MCF 10A (cell line): ENCODE data around the gene NFATC4. TPM values are rescaled to one million over a fixed set of nuclear protein-coding genes. Genes with fewer than 3 reads are reported as not detected.

ENCODE experiments used
- BruUV-seq: library from RNA; stranded (reverse); fragments of 400-500 nt; replicated peaks from 2 replicates; lab custom pipeline; 2021; lab: Mats Ljungman, UMichigan
- CTCF ChIA-PET: fragments of 300-600 bp; sonication (Branson Sonifier 250); formaldehyde crosslinking; extraction: SDS; loops from one replicate; lab custom pipeline; 2021; ENCODE audit warnings: antibody characterized with exemption, inconsistent platforms; lab: Yijun Ruan, JAX
- POLR2A ChIA-PET: fragments of 300-600, 350-650 bp; sonication (Branson Sonifier 250); formaldehyde crosslinking; extraction: SDS; loops from one replicate; lab custom pipeline; 2020; ENCODE audit warnings: antibody characterized with exemption, inconsistent platforms; lab: Yijun Ruan, JAX
- DNase-seq: peaks from one replicate; pipeline ENCODE4 v3.0.0-alpha.2; 2018; ENCODE audit not compliant: unreplicated experiment
- H3K27ac Mint-ChIP-seq: one replicate; pipeline ENCODE4 v1.8.0; 2022; ENCODE audit warnings: mild to moderate bottlenecking, low read depth, mixed read lengths; ENCODE audit not compliant: unreplicated experiment
- H3K27me3 Mint-ChIP-seq: one replicate; pipeline ENCODE4 v1.8.0; 2022; ENCODE audit warnings: mixed read lengths; ENCODE audit not compliant: insufficient read depth, unreplicated experiment
- H3K36me3 Mint-ChIP-seq: one replicate; pipeline ENCODE4 v1.8.0; 2022; ENCODE audit warnings: mild to moderate bottlenecking, moderate library complexity, mixed read lengths; ENCODE audit not compliant: insufficient read depth, unreplicated experiment
- H3K4me1 Mint-ChIP-seq: one replicate; pipeline ENCODE4 v1.8.0; 2022; ENCODE audit warnings: mixed read lengths; ENCODE audit not compliant: insufficient read depth, unreplicated experiment
- H3K4me3 Mint-ChIP-seq: one replicate; pipeline ENCODE4 v1.8.0; 2022; ENCODE audit warnings: mild to moderate bottlenecking, moderate library complexity, mixed read lengths; ENCODE audit not compliant: unreplicated experiment
- H3K9me3 Mint-ChIP-seq: one replicate; pipeline ENCODE4 v1.8.0; 2022; ENCODE audit warnings: mixed read lengths; ENCODE audit not compliant: unreplicated experiment
- intact Hi-C: fragments of 100-400 bp; cut with micrococcal nuclease; formaldehyde crosslinking; loops from 2 replicates; pipeline ENCODE4 v1.14.1; 2022
- total RNA-seq: library from RNA; stranded (reverse); gene quantifications from 2 replicates; pipeline ENCODE4 v1.2.3, GENCODE V29; 2022
- TF ChIP-seq, protein P1 (sequence below): fragments of 200-600 bp; IDR thresholded peaks from one replicate; pipeline ENCODE4 v1.8.0; 2022; ENCODE audit warnings: antibody characterized with exemption, mild to moderate bottlenecking; ENCODE audit not compliant: unreplicated experiment

The NFATC4 gene
- total RNA-seq, 1 experiment from 2014 or later, result 0.23 TPM

DNA sequence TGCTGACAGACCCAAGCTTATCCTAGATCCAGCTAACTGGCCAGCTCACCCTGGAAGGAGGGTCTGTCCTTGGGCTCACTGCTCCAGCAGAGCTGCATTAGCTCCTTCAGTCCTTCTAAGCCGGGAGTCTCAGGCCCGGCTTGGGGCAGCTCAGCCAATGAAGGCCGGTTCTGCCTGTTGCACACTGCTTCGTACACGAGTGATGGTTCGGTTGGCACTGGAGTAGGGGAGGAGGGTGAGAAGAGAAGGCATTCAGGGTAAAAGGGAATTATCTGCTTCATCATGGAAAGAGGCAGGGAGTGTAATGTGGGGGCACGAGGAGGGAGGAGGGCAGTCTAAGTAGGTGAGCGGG, 30.2 kb upstream of the NFATC4 start:
- H3K36me3 Mint-ChIP-seq, result no peaks in the 10 kb centered on the region
- no peak for DNase-seq
- no TSS peak for BruUV-seq
- H3K9me3 Mint-ChIP-seq, result no peaks in the 10 kb centered on the region
- POLR2A ChIA-PET, result interaction anchor here (1.6 to 2.2 kb wide), 2 partner anchors 94 to 99 kb away, joined by 3 to 6 read pairs; no protein-coding TSS in a partner anchor
- CTCF ChIA-PET, result interaction anchor here (0.8 to 16.6 kb wide), 9 partner anchors 8 to 104 kb away, joined by 3 to 626 read pairs (median 4); partner anchors contain the start of genes CBLN3 and KHNYN
- H3K27me3 Mint-ChIP-seq, result peaks cover 11% of the 10 kb centered on the region
- H3K4me3 Mint-ChIP-seq, result no peak overlapping the region
- intact Hi-C loops, result no loop called here
- no peaks in the 10 kb centered on the region for H3K4me1 Mint-ChIP-seq
- TF ChIP-seq, protein P1, sequence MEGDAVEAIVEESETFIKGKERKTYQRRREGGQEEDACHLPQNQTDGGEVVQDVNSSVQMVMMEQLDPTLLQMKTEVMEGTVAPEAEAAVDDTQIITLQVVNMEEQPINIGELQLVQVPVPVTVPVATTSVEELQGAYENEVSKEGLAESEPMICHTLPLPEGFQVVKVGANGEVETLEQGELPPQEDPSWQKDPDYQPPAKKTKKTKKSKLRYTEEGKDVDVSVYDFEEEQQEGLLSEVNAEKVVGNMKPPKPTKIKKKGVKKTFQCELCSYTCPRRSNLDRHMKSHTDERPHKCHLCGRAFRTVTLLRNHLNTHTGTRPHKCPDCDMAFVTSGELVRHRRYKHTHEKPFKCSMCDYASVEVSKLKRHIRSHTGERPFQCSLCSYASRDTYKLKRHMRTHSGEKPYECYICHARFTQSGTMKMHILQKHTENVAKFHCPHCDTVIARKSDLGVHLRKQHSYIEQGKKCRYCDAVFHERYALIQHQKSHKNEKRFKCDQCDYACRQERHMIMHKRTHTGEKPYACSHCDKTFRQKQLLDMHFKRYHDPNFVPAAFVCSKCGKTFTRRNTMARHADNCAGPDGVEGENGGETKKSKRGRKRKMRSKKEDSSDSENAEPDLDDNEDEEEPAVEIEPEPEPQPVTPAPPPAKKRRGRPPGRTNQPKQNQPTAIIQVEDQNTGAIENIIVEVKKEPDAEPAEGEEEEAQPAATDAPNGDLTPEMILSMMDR, result no peak
- no peak overlapping the region for H3K27ac Mint-ChIP-seq

DNA sequence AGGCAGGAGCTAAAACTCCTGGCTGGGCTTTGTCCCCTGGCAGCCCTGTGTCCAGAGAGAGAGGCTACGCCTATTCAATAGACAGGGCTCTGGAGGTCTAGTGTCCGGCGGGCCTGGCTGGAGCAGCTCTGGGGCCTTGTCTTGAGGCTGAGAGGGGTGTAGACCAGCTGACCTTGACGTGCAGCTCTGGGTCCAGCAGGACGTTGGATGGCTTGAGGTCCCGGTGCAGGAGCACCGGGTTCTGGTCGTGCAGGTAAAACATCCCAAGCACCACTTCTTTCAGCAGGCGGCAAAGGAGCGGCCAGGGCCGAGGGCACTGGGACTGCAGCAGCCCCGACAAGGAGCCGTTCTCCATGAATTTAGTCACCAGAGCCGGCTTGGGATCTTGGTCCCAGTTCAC, 29.1 kb upstream of the NFATC4 start:
- POLR2A ChIA-PET, result no interaction called here
- no peaks in the 10 kb centered on the region for H3K9me3 Mint-ChIP-seq
- H3K4me3 Mint-ChIP-seq, result no peak overlapping the region
- H3K27me3 Mint-ChIP-seq, result peaks cover 16% of the 10 kb centered on the region
- H3K36me3 Mint-ChIP-seq, result no peaks in the 10 kb centered on the region
- H3K27ac Mint-ChIP-seq, result no peak overlapping the region
- intact Hi-C loops, result no loop called here
- DNase-seq, result no peak
- no peaks in the 10 kb centered on the region for H3K4me1 Mint-ChIP-seq
- CTCF ChIA-PET, result interaction anchor here (1.3 to 16.6 kb wide), 3 partner anchors 31 to 94 kb away, joined by 4 to 626 read pairs (median 4); partner anchors contain the start of genes CBLN3, CIDEB and KHNYN
- TF ChIP-seq, protein P1, result no peak
- BruUV-seq, result no TSS peak

DNA sequence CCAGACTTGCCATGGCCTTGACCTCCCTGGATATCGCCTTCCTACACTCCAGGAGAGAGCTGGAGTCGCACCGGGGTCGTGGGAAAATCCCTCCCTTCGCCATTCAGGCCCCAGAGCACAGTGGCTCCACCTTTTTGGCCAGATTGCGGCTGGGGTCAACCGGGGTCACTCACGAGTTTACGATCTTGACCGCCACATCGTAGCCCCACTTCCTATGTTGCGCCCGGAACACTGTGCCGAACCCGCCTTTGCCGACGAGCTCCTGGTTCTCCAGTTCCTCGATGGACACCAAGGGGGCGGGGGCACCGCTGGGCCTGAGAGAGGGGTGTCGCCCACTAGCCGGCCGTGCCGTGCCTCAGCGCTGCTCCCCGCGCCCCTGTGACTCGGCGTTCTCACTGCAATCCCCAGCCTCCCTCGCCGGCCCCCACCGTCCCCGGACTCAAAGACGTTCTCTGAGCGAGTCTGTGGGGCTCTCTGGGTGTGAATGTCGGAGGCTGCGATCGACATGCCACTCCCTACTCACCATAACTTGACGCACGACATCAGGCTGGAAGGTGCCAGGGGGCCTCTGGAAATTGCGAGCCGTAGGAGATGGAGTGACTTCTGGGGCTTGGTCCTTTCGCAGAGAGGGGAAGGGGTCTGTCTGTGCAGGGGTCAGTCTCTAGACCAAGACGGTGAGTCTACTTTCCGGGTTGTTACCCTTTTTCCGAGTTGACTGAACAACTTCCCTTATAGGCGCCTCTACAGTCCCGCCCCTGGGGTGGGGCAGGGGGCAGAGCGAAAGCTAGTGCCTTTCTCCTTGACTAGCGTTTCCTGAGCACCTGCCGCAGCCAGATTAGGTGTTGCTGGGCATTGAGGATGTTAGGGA, 28.5 kb upstream of the NFATC4 start, which contains the start of gene RIPK3:
Gene RIPK3 (minus strand): TSS at position 708 of the 868 bp plus-strand sequence. CDS start 165 bp downstream, at position 543.
- no peak within 1 kb of the TSS for H3K27ac Mint-ChIP-seq
- H3K4me3 Mint-ChIP-seq, result no peak within 1 kb of the TSS
- no peaks in the 10 kb centered on the region for H3K4me1 Mint-ChIP-seq
- no peak for DNase-seq
- intact Hi-C loops, result no loop called here
- no peaks in the 10 kb centered on the region for H3K36me3 Mint-ChIP-seq
- peaks cover 22% of the 10 kb centered on the region for H3K27me3 Mint-ChIP-seq
- no TSS peak for BruUV-seq
- TF ChIP-seq, protein P1, result no peak
- ChIA-PET CTCF (interaction anchor here (0.7 to 16.6 kb wide), 7 partner anchors 8 to 93 kb away, joined by 3 to 626 read pairs (median 4); partner anchors contain the start of genes CBLN3, CIDEB and KHNYN), POLR2A (no interaction called here)
- no peaks in the 10 kb centered on the region for H3K9me3 Mint-ChIP-seq

DNA sequence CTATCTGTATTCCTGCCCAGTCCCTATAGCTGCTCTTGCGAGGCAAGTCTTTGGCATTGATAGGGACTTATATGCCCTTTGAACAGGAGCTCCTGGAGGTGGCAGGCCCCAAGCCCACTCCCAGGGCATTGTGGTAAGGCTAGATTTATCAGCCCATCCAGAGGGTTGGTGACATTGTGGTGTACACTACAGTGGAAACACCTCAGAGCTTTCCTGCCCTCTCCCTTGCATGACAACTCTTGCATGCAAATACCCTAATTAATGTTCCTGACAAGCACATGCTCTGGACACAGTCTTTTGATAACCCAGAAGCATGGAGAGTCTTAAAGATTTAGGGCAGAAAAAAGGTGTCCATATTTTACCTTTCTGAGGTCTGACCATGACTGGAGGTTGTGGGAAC, 27.4 kb upstream of the NFATC4 start:
- BruUV-seq, result no TSS peak
- no peak overlapping the region for H3K27ac Mint-ChIP-seq
- POLR2A ChIA-PET, result interaction anchor here (0.5 to 0.6 kb wide), 3 partner anchors 91 to 258 kb away, joined by 3 read pairs; no protein-coding TSS in a partner anchor
- no peak overlapping the region for H3K4me3 Mint-ChIP-seq
- peaks cover 11% of the 10 kb centered on the region for H3K27me3 Mint-ChIP-seq
- H3K4me1 Mint-ChIP-seq, result no peaks in the 10 kb centered on the region
- CTCF ChIA-PET, result interaction anchor here (0.7 to 16.6 kb wide), 9 partner anchors 9 to 92 kb away, joined by 3 to 626 read pairs (median 5); partner anchors contain the start of genes CBLN3 and KHNYN
- TF ChIP-seq, protein P1, result no peak
- intact Hi-C loops, result no loop called here
- H3K9me3 Mint-ChIP-seq, result no peaks in the 10 kb centered on the region
- no peak for DNase-seq
- H3K36me3 Mint-ChIP-seq, result no peaks in the 10 kb centered on the region
